GM10266 (cell line): ENCODE data around the gene TTC34.

Experiments
- DNase-seq: peaks from one replicate; pipeline ENCODE4 v3.0.0; 2012; ENCODE audit errors: extremely low spot score
- TF ChIP-seq, protein P1 (sequence below): IDR thresholded peaks from 2 replicates; pipeline ENCODE4 v1.5.1; 2012; ENCODE audit warnings: mild to moderate bottlenecking, low read depth; ENCODE audit not compliant: control insufficient read depth, insufficient read depth; ENCODE audit errors: missing control alignments

Gene TTC34

DNA sequence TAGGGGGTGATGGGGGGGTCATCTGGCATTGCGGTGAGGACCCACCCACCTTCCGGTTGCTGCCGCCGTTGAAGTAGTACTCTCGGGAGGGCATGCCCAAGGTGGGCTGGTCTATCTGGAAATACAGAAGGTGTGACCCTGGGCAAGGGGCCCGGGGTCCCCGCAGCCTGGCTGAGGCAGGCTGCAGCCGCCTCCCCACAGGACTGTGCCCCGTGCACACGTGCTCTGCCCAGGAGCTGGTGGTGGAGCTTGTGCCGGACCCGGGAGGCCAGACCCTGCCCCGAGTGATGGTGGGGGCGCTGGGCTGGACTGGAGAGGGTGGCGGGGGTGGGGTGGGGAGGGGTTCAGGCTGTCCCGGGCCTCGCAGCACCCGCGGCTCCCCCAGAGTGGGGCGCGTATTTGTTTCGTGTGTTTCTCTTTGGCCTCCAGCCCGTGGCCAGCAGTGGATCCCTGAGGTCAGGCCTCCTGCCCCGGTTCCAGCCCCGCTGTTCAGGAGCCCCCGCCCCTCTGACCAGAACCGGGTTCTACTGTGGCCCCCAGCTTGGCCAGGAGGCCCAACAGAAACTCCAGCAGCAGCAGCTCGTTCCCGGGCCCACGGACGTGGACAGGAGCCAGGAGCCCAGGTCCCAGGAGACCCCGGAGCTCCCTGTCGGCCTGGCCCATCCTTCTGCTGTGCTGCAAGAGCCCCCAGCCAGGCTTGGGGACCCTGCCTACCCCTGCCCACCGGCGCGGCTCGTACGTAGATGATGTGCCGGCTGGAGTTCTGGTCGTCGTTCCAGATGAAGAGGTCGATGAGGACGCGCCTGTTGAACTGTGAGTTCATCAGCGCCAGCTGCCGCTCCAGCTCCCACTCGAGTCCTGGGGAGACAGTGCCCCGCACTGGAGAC lies 195.7 kb downstream of the TTC34 start:
- no peak for DNase-seq
- TF ChIP-seq, protein P1, sequence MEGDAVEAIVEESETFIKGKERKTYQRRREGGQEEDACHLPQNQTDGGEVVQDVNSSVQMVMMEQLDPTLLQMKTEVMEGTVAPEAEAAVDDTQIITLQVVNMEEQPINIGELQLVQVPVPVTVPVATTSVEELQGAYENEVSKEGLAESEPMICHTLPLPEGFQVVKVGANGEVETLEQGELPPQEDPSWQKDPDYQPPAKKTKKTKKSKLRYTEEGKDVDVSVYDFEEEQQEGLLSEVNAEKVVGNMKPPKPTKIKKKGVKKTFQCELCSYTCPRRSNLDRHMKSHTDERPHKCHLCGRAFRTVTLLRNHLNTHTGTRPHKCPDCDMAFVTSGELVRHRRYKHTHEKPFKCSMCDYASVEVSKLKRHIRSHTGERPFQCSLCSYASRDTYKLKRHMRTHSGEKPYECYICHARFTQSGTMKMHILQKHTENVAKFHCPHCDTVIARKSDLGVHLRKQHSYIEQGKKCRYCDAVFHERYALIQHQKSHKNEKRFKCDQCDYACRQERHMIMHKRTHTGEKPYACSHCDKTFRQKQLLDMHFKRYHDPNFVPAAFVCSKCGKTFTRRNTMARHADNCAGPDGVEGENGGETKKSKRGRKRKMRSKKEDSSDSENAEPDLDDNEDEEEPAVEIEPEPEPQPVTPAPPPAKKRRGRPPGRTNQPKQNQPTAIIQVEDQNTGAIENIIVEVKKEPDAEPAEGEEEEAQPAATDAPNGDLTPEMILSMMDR: no peak

DNA sequence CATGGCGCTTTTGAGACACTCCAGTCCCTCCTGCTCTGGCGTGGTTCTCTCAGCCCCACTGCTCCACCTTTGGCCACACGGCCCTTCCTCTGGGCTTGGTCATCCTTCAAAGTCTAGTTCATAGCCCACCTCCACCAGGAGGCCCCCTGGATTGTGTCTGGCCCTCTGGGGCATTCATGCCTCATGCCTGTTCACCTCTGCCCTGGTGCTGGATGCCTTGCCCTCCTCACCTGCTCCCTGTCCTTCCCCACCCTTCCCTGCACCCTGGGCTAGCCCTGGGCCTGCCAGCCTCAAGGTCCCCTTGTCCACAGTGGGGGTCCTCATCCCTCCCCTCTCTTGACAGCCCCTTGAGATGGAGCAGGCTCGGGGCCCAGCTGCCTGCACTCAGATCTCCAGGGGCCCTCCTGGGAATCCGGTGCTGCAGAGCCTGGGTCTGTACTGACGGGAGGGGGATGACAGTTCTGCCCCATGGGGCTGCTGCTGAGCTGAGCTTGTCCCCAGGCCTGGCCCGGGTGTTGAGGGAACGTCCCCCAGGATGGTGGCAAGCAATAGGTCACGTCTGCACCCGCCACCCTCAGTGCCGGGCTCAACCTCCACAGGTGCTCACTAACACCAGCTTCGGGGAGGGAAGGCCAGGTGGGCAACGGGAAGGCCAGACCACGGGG lies 196.5 kb downstream of the TTC34 start:
- TF ChIP-seq, protein P1: no peak
- no peak for DNase-seq

GRCh38 chr1:2604156-2604843 lies 197.2 kb downstream of the TTC34 start:
- no peak for DNase-seq
- TF ChIP-seq, protein P1: no peak

- DNase-seq: no peak
- TF ChIP-seq, protein P1: no peak
Observed at GRCh38 chr1:2603521-2604155, 197.9 kb downstream of the TTC34 start.

- TF ChIP-seq, protein P1: no peak
- DNase-seq: no peak
Observed at GRCh38 chr1:2602866-2603520, 198.5 kb downstream of the TTC34 start.

- DNase-seq: no peak
- TF ChIP-seq, protein P1: no peak
Observed at GRCh38 chr1:2602311-2602835, 199.1 kb downstream of the TTC34 start.
